GM20000 (cell line): ENCODE data around the gene OR2F2.

Experiments
- DNase-seq: peaks from one replicate; pipeline ENCODE4 v3.0.0; 2012; ENCODE audit warnings: low spot score
- TF ChIP-seq, protein P1 (sequence below): IDR thresholded peaks from 2 replicates; pipeline ENCODE4 v1.5.1; 2012; ENCODE audit warnings: mild to moderate bottlenecking, control low read depth; ENCODE audit errors: extremely low read depth, missing control alignments

The OR2F2 gene

DNA sequence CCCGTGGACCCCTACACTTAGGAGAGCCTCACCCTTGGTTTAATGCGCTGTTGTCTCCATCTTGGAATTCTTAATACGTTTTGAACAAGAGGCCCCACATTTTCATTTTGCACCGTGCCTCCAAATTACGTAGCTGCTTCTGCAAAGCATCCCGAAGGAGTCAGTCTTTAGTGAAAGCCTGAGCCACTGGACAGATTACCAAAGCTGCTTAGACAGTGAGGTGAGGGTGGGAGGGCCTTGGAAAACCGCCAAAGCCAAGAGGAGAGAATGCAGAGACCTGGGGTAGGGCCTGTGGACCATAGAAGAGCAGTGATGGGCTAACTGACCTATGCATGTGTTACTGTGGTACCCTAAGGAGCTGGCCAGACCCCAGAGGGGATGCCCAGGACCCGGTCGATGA lies 28.9 kb upstream of the OR2F2 start:
- DNase-seq, result no peak
- TF ChIP-seq, protein P1, sequence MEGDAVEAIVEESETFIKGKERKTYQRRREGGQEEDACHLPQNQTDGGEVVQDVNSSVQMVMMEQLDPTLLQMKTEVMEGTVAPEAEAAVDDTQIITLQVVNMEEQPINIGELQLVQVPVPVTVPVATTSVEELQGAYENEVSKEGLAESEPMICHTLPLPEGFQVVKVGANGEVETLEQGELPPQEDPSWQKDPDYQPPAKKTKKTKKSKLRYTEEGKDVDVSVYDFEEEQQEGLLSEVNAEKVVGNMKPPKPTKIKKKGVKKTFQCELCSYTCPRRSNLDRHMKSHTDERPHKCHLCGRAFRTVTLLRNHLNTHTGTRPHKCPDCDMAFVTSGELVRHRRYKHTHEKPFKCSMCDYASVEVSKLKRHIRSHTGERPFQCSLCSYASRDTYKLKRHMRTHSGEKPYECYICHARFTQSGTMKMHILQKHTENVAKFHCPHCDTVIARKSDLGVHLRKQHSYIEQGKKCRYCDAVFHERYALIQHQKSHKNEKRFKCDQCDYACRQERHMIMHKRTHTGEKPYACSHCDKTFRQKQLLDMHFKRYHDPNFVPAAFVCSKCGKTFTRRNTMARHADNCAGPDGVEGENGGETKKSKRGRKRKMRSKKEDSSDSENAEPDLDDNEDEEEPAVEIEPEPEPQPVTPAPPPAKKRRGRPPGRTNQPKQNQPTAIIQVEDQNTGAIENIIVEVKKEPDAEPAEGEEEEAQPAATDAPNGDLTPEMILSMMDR, result no peak

- DNase-seq, result no peak
- TF ChIP-seq, protein P1, result no peak
Observed at GRCh38 chr7:143906895-143907294, 28.1 kb upstream of the OR2F2 start.

DNA sequence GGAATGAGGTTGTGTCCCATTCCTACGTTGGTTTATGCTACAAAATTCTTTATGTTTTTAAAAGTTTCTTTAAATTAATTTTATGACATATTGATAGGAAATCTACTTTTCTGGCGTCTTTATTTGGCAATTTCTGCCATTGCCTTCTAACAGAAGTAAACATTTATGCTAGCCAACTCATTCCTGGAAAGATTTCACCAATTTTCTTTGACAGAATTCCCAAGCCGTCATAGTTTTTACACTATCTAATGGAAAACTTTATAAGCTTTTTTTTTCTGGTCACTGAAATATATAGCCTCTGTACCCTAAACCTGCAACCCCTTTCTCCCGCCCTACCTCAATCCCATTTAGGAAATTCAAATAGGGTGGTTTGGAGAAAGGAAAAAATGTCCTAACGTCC lies 26.9 kb upstream of the OR2F2 start:
- TF ChIP-seq, protein P1, result no peak
- DNase-seq, result no peak

GRCh38 chr7:143909863-143910262 lies 25.2 kb upstream of the OR2F2 start:
- DNase-seq, result no peak
- TF ChIP-seq, protein P1, result no peak

DNA sequence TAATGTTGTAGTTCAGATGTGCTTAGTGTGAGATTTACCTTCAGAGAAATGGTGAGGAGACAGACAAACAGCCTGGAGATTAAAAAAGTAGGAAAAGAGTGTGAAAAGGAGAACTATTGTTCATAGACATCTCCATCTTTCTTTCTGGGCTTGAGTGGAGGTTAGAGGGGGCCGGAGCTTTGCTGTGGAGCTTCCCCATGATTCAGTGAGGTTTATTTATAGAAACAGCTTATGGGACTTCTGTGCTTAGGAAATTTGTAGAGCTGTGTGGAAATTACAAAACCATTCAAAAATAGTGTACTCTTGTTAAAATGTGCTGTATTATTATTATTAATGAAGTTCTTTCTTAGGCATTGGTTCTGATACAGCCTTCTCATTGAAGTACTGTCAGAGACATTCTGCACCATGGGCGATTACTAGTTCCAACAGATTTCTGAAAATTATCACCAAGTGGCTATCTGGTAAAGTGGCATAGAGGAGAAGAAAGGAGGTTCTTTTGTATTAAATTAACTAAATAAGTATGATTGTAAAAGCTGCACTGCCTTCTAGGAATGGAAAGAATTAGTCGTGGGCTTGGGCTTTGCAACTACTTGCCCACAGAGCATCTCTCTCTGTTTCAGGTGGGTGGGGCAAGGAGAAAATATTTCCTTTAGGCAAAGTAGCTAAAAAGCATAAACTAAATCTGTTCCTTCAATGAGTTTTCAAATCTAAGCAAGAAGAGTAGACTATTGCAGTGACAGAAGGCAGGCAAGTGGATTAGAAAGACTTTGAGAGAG lies 24.4 kb upstream of the OR2F2 start:
- TF ChIP-seq, protein P1, result no peak

DNA sequence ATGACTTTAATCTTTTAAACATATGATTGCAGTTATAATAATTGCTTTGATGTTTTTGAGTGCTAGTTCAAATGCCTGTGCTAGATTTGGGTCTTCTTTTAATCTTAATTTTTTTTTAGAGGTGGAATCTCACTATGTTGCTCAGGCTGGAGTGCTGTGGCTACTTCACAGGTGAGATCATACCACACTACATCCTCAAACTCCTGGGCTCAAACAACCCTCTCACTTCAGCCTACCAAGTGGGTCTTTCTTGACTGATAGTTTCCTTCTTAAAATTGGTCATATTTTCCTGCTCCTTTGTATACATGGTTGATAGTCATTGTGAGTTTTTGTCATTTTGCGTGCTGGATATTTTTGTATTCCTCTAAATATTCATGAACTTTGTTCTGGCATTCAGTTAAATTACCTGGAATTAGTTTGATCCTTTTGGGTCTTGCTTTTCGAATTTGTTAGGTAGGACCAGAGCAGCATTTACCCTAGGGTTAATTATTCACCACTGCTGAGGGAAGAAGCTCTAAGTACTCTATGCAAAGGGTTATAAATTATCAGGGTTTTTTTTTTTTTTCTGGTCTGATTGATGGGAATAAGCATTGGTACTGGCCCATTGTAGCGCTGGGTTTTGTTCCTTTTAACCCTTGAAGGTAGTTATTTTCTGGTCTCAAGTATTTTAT lies 21.0 kb upstream of the OR2F2 start:
- TF ChIP-seq, protein P1, result no peak

More for the DNA sequence above, 24.4 kb upstream of the OR2F2 start:
- no peak for DNase-seq

DNA sequence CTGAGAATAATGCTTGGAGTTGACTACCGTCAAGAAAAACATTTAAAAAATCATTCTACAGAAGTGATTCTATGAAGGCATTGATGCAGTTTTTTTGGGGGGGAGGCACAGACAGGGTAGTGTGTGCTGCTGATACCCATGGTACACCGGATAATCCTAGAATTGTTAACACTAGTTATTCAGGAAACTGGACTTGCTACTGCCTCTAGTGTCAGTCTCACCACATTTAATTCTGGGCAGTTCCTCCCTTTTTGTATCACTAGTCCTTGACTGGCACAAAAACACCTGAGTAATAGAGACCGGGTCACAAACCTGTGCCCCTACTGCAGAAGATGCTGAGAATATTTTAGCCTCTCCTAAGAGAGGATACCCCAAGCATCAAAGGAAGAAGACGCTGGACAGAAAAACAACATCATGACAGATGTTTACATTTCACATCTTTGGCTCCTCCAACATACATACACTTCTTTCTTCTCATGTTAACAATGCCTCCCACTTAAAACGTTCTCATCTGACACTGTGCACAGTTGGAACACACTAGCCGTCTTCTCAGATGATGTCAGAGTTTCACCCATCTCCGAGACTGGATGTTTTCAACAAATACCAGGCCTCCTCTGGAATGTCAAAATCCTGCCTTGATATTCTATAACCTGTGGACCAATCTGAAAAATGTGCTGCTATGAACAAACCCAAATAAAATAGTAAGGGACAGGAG lies 19.9 kb upstream of the OR2F2 start:
- DNase-seq, result no peak

More for the DNA sequence above, 21.0 kb upstream of the OR2F2 start:
- DNase-seq, result no peak

More for the DNA sequence above, 19.9 kb upstream of the OR2F2 start:
- TF ChIP-seq, protein P1, result no peak
